Neuron (in vitro differentiated cells): ENCODE results near the gene PYGO1.

ENCODE experiments used
- H2AFZ ChIP-seq: one replicate; pipeline ENCODE4 v1.6.1; 2013; ENCODE audit warnings: low read depth, mild to moderate bottlenecking, inconsistent platforms, low read length, moderate library complexity
- H3K27me3 ChIP-seq: one replicate; pipeline ENCODE4 v1.6.1; 2013; ENCODE audit warnings: low read length; ENCODE audit not compliant: insufficient read depth
- H3K36me3 ChIP-seq: one replicate; pipeline ENCODE4 v1.6.1; 2013; ENCODE audit warnings: low read length; ENCODE audit not compliant: insufficient read depth
- H3K4me1 ChIP-seq: one replicate; pipeline ENCODE4 v1.6.1; 2013; ENCODE audit warnings: low read length; ENCODE audit not compliant: insufficient read depth
- H3K4me3 ChIP-seq: 2 replicates; pipeline ENCODE4 v1.5.1; 2013; ENCODE audit warnings: mild to moderate bottlenecking, low read length, moderate library complexity
- H3K9me3 ChIP-seq: one replicate; pipeline ENCODE4 v1.6.1; 2013; ENCODE audit warnings: low read length

The PYGO1 gene

DNA sequence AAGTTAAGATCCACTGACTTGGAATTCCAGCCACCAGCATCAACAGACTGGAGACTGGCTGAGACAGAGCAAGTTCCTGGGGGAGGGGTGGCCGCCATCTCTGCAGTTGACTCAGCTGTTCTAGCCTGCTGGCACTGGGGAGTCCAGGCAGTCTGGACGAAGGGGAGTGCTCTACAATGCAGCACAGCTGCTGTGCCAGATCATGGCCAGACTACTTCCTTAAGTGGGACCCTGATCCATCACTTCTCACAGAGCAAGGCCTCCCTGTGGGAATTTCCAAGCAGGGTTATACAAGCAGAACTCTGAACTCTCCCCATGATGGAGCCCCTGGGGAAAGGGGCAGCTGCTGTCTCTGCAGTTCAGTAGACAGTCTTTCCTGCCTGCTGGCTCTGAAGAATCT is 35.2 kb downstream of the PYGO1 start:
- Histone ChIP-seq H3K9me3 (peaks cover 25% of the 10 kb centered on the region), H3K36me3 (no peaks in the 10 kb centered on the region), H2AFZ (no peak overlapping the region), H3K4me1 (no peaks in the 10 kb centered on the region), H3K4me3 (no peak overlapping the region), H3K27me3 (no peaks in the 10 kb centered on the region)

DNA sequence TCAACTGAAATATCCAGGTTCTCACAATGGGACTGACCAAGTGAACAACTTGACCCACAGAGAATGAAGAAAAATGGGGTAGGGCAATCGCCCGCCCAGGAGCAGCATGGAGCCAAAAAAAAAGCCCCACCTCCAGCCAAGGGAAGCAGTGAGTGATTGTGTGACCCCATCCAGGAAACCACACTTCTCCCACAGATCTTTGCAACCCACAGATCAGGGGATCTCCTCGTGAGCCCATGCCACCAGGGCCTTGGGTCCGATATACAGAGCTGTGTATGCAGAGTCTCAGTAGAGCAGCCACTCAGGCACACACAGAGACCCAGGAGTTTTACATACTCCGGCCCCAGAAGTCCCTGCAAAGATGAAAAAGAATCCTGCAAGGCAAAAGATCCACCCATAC is 35.7 kb downstream of the PYGO1 start:
- H3K9me3 ChIP-seq, result peaks cover 25% of the 10 kb centered on the region
- H3K36me3 ChIP-seq, result peaks cover 3% of the 10 kb centered on the region
- no peak overlapping the region for H3K4me3 ChIP-seq
- no peaks in the 10 kb centered on the region for H3K4me1 ChIP-seq
- H3K27me3 ChIP-seq, result no peaks in the 10 kb centered on the region
- no peak overlapping the region for H2AFZ ChIP-seq

DNA sequence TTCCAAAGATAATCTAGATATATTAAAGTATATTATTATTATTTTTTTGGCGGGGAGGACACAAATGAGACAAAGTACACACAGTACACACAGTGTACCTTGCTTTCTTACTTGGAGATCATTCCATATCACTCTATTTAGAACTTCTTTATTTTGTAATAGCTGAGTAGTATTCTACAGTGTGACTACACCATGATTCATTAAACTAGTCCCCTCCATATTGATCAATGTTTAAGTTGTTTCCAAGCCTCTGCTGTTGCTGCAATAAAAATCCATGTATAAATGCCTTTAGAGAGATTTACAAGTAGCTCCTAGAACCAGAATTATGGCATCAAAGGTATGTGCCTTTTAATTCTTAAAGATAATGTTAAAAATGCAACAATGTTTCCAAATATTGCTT is 38.8 kb downstream of the PYGO1 start:
- Histone ChIP-seq H3K4me1 (no peaks in the 10 kb centered on the region), H3K9me3 (peaks cover 11% of the 10 kb centered on the region), H3K4me3 (no peak overlapping the region), H3K27me3 (no peaks in the 10 kb centered on the region), H3K36me3 (peaks cover 33% of the 10 kb centered on the region), H2AFZ (no peak overlapping the region)

DNA sequence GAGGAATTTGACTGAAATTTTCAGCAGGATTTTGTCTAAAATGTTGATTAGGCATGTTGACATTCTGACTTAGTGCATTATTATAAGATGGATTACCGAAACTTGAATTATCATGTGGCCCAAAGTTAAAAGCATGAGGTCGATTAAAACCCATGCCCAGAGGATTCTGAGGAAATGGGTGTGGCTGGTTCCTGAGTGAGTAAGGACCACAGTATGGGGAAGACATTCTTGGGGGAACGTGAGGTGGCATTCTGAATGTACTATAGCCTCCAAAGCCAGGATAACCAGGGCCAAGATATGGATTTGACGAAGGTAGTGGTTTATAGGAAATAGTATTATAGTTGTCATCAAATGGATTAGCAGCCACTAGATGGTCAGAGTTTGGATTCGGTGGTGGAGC is 41.4 kb downstream of the PYGO1 start:
- Histone ChIP-seq H2AFZ (no peak overlapping the region), H3K4me3 (no peak overlapping the region), H3K4me1 (no peaks in the 10 kb centered on the region), H3K27me3 (no peaks in the 10 kb centered on the region), H3K9me3 (peaks cover 4% of the 10 kb centered on the region), H3K36me3 (peaks cover 36% of the 10 kb centered on the region)

DNA sequence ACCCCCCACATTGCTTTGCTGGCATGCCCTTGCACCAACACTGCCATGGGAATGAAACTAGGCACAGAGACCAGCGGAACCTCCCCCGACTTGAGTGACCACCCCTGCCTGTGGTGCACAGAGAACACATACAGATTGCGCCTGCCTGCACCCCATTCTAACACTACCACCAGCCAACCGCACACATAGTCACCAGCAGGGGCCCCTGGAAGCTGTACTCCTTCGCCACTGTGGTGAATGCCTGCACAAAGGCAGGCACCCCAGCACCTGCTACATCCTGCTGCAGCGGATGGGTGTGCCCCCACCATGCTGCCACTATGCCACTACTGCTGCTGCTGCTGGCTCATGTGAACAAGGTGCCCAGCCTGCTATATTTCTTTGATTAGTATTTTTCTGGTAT is 52.7 kb downstream of the PYGO1 start:
- H3K27me3 ChIP-seq, result no peaks in the 10 kb centered on the region
- H2AFZ ChIP-seq, result no peak overlapping the region
- no peak overlapping the region for H3K4me3 ChIP-seq
- no peaks in the 10 kb centered on the region for H3K4me1 ChIP-seq
- H3K9me3 ChIP-seq, result no peaks in the 10 kb centered on the region
- no peaks in the 10 kb centered on the region for H3K36me3 ChIP-seq

DNA sequence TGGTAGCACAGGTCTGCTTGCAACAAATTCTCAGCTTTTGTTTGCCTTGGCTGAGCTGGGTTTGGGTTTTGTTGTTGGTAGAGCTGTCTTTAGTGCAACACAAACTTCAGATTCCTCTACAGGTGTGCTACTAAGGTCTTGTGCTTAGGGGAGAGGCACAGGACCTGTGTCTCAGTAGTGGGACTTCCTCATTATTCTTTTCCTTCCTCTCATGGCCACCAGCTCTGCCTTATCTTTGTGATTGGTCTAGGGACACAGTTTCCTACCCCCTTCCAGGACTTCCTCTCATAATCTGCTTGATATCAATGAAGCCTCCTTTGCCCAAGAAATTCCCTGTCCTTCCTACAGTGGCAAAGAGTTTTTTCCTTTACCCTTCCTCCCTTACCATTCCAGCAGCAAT is 55.2 kb downstream of the PYGO1 start:
- H3K27me3 ChIP-seq, result no peaks in the 10 kb centered on the region
- H3K9me3 ChIP-seq, result no peaks in the 10 kb centered on the region
- no peaks in the 10 kb centered on the region for H3K4me1 ChIP-seq
- no peak overlapping the region for H2AFZ ChIP-seq
- H3K4me3 ChIP-seq, result no peak overlapping the region
- H3K36me3 ChIP-seq, result no peaks in the 10 kb centered on the region

DNA sequence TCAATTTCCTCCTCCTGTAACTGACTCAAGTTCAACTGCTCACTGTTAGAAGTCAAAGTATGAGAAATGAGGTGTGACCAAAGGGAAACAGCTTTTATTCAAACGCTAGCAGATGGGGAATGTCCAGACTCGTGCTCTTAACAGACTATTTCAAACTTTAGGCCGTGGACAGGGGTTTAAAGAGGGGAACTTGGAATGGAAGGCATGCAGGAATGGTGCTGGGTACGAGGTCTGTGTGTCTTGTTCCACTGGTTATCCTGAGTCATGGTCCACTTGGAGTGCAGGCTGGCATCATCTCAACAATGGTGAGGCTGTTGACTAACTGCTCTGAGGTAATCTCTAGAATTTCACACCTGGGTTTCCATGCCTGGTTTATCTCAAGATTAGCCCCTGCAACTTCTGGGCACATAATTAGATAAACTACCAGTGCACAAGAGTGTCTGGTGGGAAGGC is 57.3 kb downstream of the PYGO1 start:
- Histone ChIP-seq H3K4me1 (no peaks in the 10 kb centered on the region), H2AFZ (no peak overlapping the region), H3K36me3 (no peaks in the 10 kb centered on the region), H3K9me3 (no peaks in the 10 kb centered on the region), H3K4me3 (no peak overlapping the region), H3K27me3 (no peaks in the 10 kb centered on the region)

DNA sequence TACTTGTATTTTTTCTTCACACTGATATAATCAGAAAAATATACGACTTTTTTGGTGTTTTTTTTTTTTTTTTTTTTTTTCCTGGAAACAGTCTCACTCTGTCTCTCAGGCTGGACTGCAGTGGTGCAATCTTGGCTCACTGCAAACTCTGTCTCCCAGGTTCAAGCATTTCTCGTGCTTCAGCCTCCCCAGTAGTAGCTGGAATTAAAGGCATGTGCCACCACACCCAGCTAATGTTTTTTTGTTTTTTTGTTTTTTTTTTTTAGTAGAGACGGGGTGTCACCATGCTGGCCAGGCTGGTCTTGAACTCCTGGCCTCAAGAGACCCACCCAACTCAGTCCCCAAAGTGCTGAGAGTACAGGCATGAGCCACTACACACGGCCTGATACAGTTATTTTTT is 59.3 kb downstream of the PYGO1 start:
- H3K27me3 ChIP-seq, result no peaks in the 10 kb centered on the region
- no peak overlapping the region for H2AFZ ChIP-seq
- no peaks in the 10 kb centered on the region for H3K4me1 ChIP-seq
- H3K36me3 ChIP-seq, result no peaks in the 10 kb centered on the region
- no peak overlapping the region for H3K4me3 ChIP-seq
- H3K9me3 ChIP-seq, result peaks cover 4% of the 10 kb centered on the region

DNA sequence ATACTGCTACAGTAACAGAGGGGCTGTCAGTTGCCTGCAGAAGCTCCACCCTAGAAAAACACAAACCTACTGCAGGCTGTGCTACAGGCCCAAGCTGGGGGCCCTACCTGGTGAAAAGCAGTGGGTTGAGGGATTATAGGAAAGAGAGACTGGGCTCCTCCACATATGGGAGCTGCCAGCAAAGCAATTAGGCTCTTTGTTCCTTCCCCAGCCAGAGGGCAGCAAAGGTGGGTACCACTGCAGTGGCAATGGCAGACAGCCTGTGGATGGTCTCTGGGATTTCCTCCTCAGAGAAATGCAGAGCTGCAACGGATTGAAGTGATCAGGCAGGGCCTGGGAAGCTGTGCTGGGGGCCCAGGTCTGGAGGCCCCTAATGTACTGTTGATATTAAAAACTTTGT is 61.0 kb downstream of the PYGO1 start:
- peaks cover 4% of the 10 kb centered on the region for H3K9me3 ChIP-seq
- no peaks in the 10 kb centered on the region for H3K4me1 ChIP-seq
- H2AFZ ChIP-seq, result no peak overlapping the region
- H3K4me3 ChIP-seq, result no peak overlapping the region
- H3K36me3 ChIP-seq, result no peaks in the 10 kb centered on the region
- H3K27me3 ChIP-seq, result no peaks in the 10 kb centered on the region

DNA sequence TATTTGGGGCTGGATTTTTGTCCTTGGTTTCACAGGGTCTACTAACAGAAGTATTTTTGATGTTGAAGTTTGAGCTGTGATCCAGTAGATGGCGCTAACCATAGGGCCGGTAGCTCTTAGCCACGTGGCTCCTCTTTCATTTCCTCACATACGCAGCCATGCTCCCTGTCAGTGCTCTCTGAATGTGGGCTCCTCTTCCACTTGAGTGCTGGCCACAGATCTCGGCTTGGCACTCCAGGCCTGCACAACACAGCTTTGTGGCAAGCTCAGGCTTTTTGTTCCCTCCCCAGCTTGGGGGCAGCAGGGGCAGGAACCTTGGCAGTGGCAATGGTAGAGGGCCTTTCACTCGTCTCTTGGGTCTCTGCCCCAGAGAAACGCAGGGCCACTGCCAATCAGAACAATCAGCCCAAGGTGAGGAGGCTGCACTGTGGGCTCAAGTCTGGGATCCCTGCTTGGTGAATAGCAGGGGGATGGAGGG is 61.5 kb downstream of the PYGO1 start:
- H3K4me3 ChIP-seq, result no peak overlapping the region
- H3K36me3 ChIP-seq, result no peaks in the 10 kb centered on the region
- peaks cover 4% of the 10 kb centered on the region for H3K9me3 ChIP-seq
- no peaks in the 10 kb centered on the region for H3K4me1 ChIP-seq
- no peaks in the 10 kb centered on the region for H3K27me3 ChIP-seq
- peak overlapping the region; percentile 31 for H2AFZ ChIP-seq

DNA sequence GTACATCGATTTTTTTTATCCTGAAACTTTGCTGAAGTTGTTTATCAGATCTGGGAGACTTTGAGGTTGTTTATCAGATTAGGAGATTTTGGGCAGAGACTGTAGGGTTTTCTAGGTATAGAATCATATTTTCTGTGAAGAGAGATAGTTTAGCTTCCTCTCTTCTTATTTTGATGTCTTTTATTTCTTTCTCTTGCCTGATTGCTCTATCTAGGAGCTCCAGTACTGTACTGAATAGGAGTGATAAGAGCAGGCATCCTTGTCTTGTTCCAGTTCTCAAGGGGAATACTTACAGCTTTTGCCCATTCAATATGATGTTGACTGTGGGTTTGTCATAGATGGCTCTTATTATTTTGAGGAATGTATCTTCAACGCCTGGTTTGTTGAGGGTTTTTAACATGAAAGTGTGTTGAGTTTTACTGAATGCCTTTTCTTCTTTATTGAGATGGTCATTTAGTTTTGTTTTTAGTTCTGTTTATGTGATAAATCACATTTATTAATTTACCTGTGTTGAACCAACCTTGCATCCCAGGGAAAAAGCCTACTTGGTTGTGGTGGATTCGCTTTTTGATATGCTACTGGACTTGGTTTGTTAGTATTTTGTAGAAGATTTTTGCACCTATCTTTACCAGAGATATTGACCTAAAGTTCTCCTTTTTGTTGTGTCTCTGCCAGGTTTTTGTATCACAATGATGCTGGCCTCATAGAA is 65.2 kb downstream of the PYGO1 start:
- no peaks in the 10 kb centered on the region for H3K27me3 ChIP-seq
- H2AFZ ChIP-seq, result no peak overlapping the region
- peaks cover 4% of the 10 kb centered on the region for H3K9me3 ChIP-seq
- no peaks in the 10 kb centered on the region for H3K36me3 ChIP-seq
- no peaks in the 10 kb centered on the region for H3K4me1 ChIP-seq
- no peak overlapping the region for H3K4me3 ChIP-seq

DNA sequence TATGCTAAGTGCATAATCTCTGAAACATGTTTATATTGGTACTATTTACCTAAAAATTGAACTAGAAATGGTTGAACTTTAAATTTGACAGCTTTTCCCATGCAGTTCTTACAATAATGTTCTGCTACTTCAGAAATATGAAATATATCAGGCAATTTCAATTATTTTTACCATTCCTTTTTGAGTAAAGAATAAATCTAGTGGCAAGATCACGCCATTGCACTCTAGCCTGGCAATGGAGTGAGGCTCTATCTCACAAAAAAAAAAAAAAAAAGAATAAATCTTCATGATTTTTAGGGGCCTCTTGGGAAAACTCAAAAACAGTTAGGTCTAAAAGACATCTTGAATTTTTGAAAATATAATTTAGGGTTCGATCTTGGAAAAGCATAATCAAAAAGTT is 69.5 kb downstream of the PYGO1 start:
- no peak overlapping the region for H3K4me3 ChIP-seq
- no peaks in the 10 kb centered on the region for H3K9me3 ChIP-seq
- H3K4me1 ChIP-seq, result no peaks in the 10 kb centered on the region
- H3K27me3 ChIP-seq, result no peaks in the 10 kb centered on the region
- H2AFZ ChIP-seq, result no peak overlapping the region
- H3K36me3 ChIP-seq, result no peaks in the 10 kb centered on the region

DNA sequence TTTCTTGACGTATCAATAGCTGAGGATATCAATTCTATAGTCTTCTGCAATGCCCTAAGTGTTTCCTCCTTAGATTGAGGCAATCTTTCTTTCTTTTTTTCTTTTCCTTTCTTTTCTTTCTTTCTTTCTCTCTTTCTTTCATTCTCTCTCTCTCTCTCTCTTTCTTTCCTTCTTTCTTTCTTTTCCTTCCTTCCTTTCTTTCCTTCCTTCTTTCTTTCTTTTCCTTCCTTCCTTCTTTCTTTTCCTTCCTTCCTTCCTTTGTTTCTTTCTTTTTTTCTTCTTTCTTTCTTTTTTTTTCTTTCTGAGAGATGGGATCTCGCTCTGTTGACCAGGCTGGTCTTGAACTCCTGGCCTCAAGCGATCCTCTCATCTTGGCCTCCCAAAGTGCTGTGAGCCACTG is 70.1 kb downstream of the PYGO1 start:
- Histone ChIP-seq H3K9me3 (no peaks in the 10 kb centered on the region), H3K36me3 (no peaks in the 10 kb centered on the region), H2AFZ (no peak overlapping the region), H3K4me3 (no peak overlapping the region), H3K27me3 (no peaks in the 10 kb centered on the region), H3K4me1 (no peaks in the 10 kb centered on the region)
